ENCODE data around the gene FBN1.

FBN1 gene

DNA sequence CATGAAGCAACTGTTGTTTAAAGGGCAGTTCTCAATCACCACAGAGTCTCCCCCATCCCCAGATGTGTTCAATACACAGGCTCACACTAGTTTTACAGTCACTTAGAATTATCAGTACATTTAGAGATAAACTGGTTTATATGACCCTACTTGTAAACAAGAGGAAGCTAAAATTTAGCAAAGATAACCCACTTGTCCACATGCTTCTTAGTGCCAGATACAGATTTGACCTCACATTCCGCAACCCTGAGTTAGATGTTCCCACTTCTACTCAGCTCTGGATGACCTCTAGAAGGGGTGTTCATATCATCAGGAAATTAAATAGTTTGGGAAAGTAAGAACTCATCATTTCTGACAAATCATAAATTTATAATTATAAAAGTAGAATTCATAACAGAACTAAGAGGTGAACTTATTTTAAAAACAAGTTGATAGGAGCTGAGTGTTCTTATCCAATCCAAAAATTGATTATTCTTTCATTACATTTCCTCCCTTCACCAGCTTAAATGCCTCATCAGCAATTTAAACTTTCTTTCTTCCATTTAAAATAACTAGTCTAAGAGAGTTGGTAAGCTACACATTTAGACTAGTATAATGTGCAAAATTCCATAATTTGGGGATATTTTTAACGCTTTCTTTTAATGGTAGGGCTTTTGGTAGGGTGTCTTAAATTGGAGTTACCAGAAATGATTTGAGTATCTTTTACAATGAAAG, 131.2 kb downstream of the FBN1 start:
- Histone ChIP-seq H3K4me3 (no peak overlapping the region), H3K27ac (no peak overlapping the region), H3K9ac (ENCODE audit: insufficient read length) (no peak overlapping the region), H3K36me3 (ENCODE audit: insufficient read depth, low read length) (no peaks in the 10 kb centered on the region), H3K9me3 (ENCODE audit: low read depth, low read length) (no peaks in the 10 kb centered on the region)
- TF ChIP-seq POLR2AphosphoS5 (IDR thresholded peaks at IDR 0.05; ENCODE audit: borderline replicate concordance, low read depth, low read length): no peak
- TF ChIP-seq EZH2 (IDR thresholded peaks at IDR 0.05): no peak
- no peak for DNase-seq (ENCODE audit: low read depth, low spot score)

DNA sequence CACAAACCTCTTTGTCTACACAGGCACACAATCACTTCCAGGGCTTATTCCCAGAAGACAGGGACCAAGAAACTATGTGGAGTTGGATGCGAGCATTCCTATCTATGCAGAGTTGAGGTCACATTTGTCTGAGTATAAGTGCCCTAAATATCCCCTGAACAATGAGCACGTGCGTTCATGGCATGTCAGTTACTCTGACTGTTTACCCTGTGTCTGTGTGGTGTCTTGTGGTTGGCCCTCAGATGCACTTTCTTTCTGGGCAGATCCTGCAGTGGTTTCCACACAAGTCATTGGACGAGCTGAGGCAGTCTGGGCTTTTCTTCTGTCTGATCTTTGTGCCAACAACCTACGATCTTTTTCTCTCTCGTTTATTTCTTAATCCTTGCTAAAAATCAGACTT, 134.5 kb downstream of the FBN1 start:
- TF ChIP-seq FOXP2 (optimal IDR thresholded peaks at IDR 0.05; ENCODE audit: control extremely low read depth, extremely low read length, insufficient read depth): no peak
- TF ChIP-seq POLR2AphosphoS5 (IDR thresholded peaks at IDR 0.05; ENCODE audit: borderline replicate concordance, low read depth, low read length): no peak
- TF ChIP-seq EZH2 (IDR thresholded peaks at IDR 0.05): no peak
- Histone ChIP-seq H3K9ac (ENCODE audit: insufficient read length) (no peak overlapping the region), H3K4me3 (no peak overlapping the region), H3K36me3 (ENCODE audit: insufficient read depth, low read length) (no peaks in the 10 kb centered on the region), H3K9me3 (ENCODE audit: low read depth, low read length) (no peaks in the 10 kb centered on the region), H3K27ac (no peak overlapping the region)
- no peak for DNase-seq (ENCODE audit: low read depth, low spot score)

DNA sequence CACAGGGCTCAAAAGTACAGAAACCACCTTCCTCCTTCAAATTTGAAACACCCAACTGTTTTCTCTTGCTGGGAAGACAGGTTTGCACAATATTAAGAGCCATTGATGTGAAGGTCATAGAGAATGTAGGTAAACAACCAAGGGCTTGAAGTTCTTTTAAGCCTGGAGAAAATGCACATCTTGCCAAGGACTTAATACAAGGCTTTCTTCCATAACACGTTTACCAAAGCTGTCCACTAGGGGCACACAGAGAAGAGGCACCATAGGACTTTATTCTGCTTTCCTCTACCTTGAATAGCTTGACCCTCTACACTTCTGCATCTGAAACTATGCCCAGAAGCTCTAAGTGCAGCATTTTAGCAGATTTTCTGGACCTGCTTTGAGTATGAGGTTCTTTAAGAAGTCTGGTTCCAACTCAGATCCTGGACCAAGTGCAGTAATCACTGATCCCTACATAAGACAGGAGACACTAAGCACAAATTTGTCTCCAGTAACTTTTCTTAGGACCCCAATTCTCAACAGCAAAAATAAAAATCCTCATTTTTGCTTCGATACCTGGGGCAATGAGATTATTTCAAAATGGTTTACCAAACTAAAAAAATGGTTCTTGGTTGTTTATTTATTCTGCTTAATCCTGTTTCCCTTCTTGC, 138.0 kb downstream of the FBN1 start:
- DNase-seq (ENCODE audit: low read depth, low spot score): peak; percentile 5
- Histone ChIP-seq H3K9me3 (ENCODE audit: low read depth, low read length) (no peaks in the 10 kb centered on the region), H3K36me3 (ENCODE audit: insufficient read depth, low read length) (no peaks in the 10 kb centered on the region), H3K27ac (no peak overlapping the region), H3K9ac (ENCODE audit: insufficient read length) (no peak overlapping the region), H3K4me3 (no peak overlapping the region)
- TF ChIP-seq POLR2AphosphoS5 (IDR thresholded peaks at IDR 0.05; ENCODE audit: borderline replicate concordance, low read depth, low read length) (no peak), EZH2 (IDR thresholded peaks at IDR 0.05) (no peak), FOXP2 (optimal IDR thresholded peaks at IDR 0.05; ENCODE audit: control extremely low read depth, extremely low read length, insufficient read depth) (no peak)

DNA sequence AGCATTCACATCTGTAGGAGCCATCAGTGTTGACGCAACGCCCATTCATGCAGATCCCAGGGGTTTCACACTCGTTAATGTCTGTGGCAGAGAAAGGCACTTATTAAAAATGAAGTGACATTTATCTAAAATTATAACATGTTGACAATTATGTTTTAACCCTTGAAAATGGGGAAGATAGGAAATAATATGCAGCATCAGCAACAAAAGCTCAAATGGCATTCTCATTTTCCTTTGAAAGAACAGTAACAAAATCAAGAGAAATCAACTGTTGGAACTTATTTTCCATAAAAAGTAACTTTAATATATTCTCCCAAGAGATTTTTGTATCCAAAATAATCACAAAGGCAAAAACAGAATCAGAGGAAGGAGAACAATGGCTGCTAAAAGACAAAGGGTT, 140.4 kb downstream of the FBN1 start:
- H3K36me3 ChIP-seq (ENCODE audit: insufficient read depth, low read length): no peaks in the 10 kb centered on the region
- no peak overlapping the region for H3K4me3 ChIP-seq
- H3K9ac ChIP-seq (ENCODE audit: insufficient read length): no peak overlapping the region
- no peaks in the 10 kb centered on the region for H3K9me3 ChIP-seq (ENCODE audit: low read depth, low read length)
- TF ChIP-seq FOXP2 (optimal IDR thresholded peaks at IDR 0.05; ENCODE audit: control extremely low read depth, extremely low read length, insufficient read depth) (no peak), EZH2 (IDR thresholded peaks at IDR 0.05) (no peak)
- no peak overlapping the region for H3K27ac ChIP-seq
- no peak for DNase-seq (ENCODE audit: low read depth, low spot score)

DNA sequence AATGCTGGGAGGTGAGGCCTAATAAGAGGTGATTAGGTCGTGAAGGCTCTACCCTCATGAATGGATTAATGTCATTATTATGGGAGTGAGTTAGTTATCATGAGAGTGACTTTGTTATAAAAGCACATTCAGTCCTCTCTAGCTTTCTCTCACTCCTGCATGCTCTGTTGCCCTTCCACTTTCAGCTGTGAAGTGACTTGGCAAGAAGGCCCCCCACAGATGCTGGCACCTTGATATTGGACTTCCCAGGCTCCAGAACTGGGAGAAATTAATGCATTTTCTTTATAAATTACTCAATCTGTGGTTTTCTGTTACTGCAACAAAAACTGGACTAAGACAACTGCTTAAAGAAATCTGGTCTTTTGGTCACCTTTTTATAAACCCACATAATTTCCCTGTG, 144.3 kb downstream of the FBN1 start:
- Histone ChIP-seq H3K27ac (no peak overlapping the region), H3K4me3 (no peak overlapping the region), H3K9me3 (ENCODE audit: low read depth, low read length) (no peaks in the 10 kb centered on the region), H3K36me3 (ENCODE audit: insufficient read depth, low read length) (no peaks in the 10 kb centered on the region), H3K9ac (ENCODE audit: insufficient read length) (no peak overlapping the region)
- no peak for TF ChIP-seq FOXP2 (optimal IDR thresholded peaks at IDR 0.05; ENCODE audit: control extremely low read depth, extremely low read length, insufficient read depth)
- TF ChIP-seq EZH2 (IDR thresholded peaks at IDR 0.05): no peak
- no peak for TF ChIP-seq POLR2AphosphoS5 (IDR thresholded peaks at IDR 0.05; ENCODE audit: borderline replicate concordance, low read depth, low read length)
- no peak for DNase-seq (ENCODE audit: low read depth, low spot score)

DNA sequence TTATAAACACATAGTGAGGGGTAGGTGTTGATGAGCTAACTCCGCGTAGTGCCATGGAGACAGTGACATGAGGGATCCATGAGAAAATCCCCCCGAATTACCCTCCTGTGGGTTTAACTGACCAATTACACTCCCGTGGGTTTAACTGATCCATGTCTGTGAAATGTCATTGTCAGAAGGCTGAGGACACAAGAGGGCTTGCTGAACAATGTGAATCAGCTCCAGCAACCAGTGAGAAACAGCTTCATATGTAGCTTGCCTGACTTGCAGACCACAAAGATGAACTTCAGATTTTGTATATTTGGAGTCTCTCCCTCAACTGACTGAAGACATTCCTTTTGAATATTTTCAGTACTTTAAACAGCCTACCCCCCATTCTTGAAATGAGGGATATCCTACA, 144.9 kb downstream of the FBN1 start:
- no peak overlapping the region for H3K4me3 ChIP-seq
- H3K27ac ChIP-seq: no peak overlapping the region
- TF ChIP-seq POLR2AphosphoS5 (IDR thresholded peaks at IDR 0.05; ENCODE audit: borderline replicate concordance, low read depth, low read length): no peak
- TF ChIP-seq EZH2 (IDR thresholded peaks at IDR 0.05): no peak
- TF ChIP-seq FOXP2 (optimal IDR thresholded peaks at IDR 0.05; ENCODE audit: control extremely low read depth, extremely low read length, insufficient read depth): no peak
- no peak overlapping the region for H3K9ac ChIP-seq (ENCODE audit: insufficient read length)
- DNase-seq (ENCODE audit: low read depth, low spot score): no peak
- H3K36me3 ChIP-seq (ENCODE audit: insufficient read depth, low read length): no peaks in the 10 kb centered on the region
- no peaks in the 10 kb centered on the region for H3K9me3 ChIP-seq (ENCODE audit: low read depth, low read length)

DNA sequence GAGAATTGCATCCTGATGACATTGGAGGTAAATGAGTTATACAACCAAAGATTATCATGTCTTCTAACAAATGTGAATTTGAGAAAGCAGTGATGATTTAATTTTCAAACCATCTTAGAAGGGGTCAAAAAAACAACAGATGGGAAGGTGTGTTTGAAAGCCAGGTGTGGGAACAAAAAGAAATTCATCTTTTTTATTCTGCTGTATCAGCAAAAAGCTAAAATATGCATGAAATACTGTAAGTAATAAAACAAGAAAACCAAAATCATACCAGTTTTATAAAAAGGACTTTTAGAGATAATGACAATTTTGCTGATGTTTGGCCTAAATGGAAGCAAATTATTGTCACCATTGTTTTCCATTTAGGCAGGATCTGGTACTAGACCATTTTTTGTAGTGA, 145.5 kb downstream of the FBN1 start:
- H3K4me3 ChIP-seq: no peak overlapping the region

DNA sequence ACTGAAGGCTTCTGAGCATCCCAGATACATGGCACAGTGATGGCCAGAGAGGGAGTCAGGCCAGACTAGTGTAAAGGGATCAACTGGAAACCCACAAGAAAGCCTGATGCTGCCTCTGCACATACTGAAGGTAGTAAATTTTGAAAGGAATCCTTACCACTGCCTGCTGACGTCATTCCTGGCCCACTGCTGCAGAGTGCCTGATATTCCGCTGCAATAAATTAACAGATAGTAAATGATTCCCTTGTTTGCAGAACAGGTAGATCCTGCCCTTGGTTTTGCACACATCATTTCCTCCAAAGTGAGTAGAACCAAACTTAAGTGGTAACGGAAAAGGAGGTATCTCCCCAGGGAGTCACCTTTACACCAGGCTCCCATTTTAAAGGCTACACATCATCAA, 146.7 kb downstream of the FBN1 start:
- no peak overlapping the region for H3K9ac ChIP-seq (ENCODE audit: insufficient read length)
- DNase-seq (ENCODE audit: low read depth, low spot score): no peak
- H3K4me3 ChIP-seq: no peak overlapping the region
- no peak for TF ChIP-seq FOXP2 (optimal IDR thresholded peaks at IDR 0.05; ENCODE audit: control extremely low read depth, extremely low read length, insufficient read depth)
- no peak for TF ChIP-seq POLR2AphosphoS5 (IDR thresholded peaks at IDR 0.05; ENCODE audit: borderline replicate concordance, low read depth, low read length)
- TF ChIP-seq EZH2 (IDR thresholded peaks at IDR 0.05): no peak
- H3K9me3 ChIP-seq (ENCODE audit: low read depth, low read length): no peaks in the 10 kb centered on the region
- no peaks in the 10 kb centered on the region for H3K36me3 ChIP-seq (ENCODE audit: insufficient read depth, low read length)
- no peak overlapping the region for H3K27ac ChIP-seq

More for the DNA sequence above, 145.5 kb downstream of the FBN1 start:
- DNase-seq (ENCODE audit: low read depth, low spot score): no peak
- H3K36me3 ChIP-seq (ENCODE audit: insufficient read depth, low read length): no peaks in the 10 kb centered on the region
- H3K27ac ChIP-seq: no peak overlapping the region
- no peak overlapping the region for H3K9ac ChIP-seq (ENCODE audit: insufficient read length)
- TF ChIP-seq FOXP2 (optimal IDR thresholded peaks at IDR 0.05; ENCODE audit: control extremely low read depth, extremely low read length, insufficient read depth): no peak
- no peaks in the 10 kb centered on the region for H3K9me3 ChIP-seq (ENCODE audit: low read depth, low read length)

DNA sequence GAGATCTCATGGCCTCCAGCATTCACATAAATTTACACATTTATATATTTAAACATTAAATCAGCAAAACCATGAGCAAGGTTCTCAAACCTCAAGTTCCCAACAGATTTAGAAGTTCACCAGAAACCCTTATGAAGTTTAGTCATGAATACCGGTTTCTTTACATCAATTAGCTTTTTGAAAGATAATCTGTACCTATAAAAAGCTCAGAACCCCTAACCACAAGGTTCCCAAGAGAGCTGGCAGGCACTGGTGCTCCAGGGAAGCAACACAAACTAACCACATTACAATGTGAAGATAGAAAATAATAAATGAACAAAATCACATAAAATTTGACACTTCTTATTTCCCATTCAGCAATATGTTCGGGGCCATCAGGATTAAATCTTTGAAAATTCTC, 150.9 kb downstream of the FBN1 start:
- Histone ChIP-seq H3K4me3 (no peak overlapping the region), H3K9ac (ENCODE audit: insufficient read length) (no peak overlapping the region), H3K36me3 (ENCODE audit: insufficient read depth, low read length) (no peaks in the 10 kb centered on the region), H3K9me3 (ENCODE audit: low read depth, low read length) (no peaks in the 10 kb centered on the region), H3K27ac (no peak overlapping the region)
- peak; percentile 5 for DNase-seq (ENCODE audit: low read depth, low spot score)
- TF ChIP-seq FOXP2 (optimal IDR thresholded peaks at IDR 0.05; ENCODE audit: control extremely low read depth, extremely low read length, insufficient read depth) (no peak), EZH2 (IDR thresholded peaks at IDR 0.05) (no peak), POLR2AphosphoS5 (IDR thresholded peaks at IDR 0.05; ENCODE audit: borderline replicate concordance, low read depth, low read length) (no peak)
